Measurements from ENCODE around the gene SEZ6. TPM values are rescaled to one million over a fixed set of nuclear protein-coding genes. Genes with fewer than 3 reads are reported as not detected.

SEZ6 gene
- total and polyA plus RNA-seq, 2 of the 4 experiments (the other 2 are of a cell fraction) = not detected

GRCh38 chr17:28975646-28976045, 30.2 kb downstream of the SEZ6 start:
- WGBS, 2 experiments (ENCODE audit: extremely low coverage in 2 of 2, insufficient read length in 1 of 2) = 80% methylated on average over 1 of the region's 5 CpGs; no CpG with 5 or more reads in 1 of the 2 experiments
- Histone ChIP-seq H3K56ac (ENCODE audit: extremely low read depth, insufficient read depth, low read length) (no peak overlapping the region), H4K5ac (ENCODE audit: low read depth, low read length) (no peak overlapping the region), H3K23ac (ENCODE audit: low read depth, low read length) (no peak overlapping the region), H2BK20ac (ENCODE audit: low read depth, low read length) (no peak overlapping the region), H4K20me1 (ENCODE audit: insufficient read depth, low read length) (0 out of 2 replicates have a peak, but pooled peaks cover 7% of the 10 kb centered on the region), H3K4me3 (ENCODE audit: insufficient read depth, low read depth, low read length) (no peak overlapping the region), H3K9ac (ENCODE audit: low read depth, low read length) (no peak overlapping the region), H3K27me3 (ENCODE audit: control insufficient read depth, insufficient read depth, low read length) (peaks cover 83% of the 10 kb centered on the region), H3K36me3 (ENCODE audit: control insufficient read depth, insufficient read depth, low read length) (no peaks in the 10 kb centered on the region), H3K14ac (replicated peaks; ENCODE audit: low read depth, low read length) (no peak overlapping the region), H3K4me2 (ENCODE audit: low read depth, low read length) (no peak overlapping the region), H2BK5ac (ENCODE audit: low read depth, low read length, poor library complexity, severe bottlenecking) (no peak overlapping the region), H3K18ac (ENCODE audit: low read depth, low read length) (no peak overlapping the region), H3K4me1 (ENCODE audit: control insufficient read depth, insufficient read depth, low read length) (peaks cover 2% of the 10 kb centered on the region; the same call in 1 of the 2 replicates), H3K4ac (ENCODE audit: low read depth, low read length) (no peak overlapping the region), H3K27ac (ENCODE audit: insufficient read depth, low read length) (no peak overlapping the region), H2BK15ac (ENCODE audit: low read depth, low read length) (no peak overlapping the region), H2AK5ac (ENCODE audit: low read depth, low read length) (no peak overlapping the region), H3K9me3 (ENCODE audit: control insufficient read depth, insufficient read depth, low read length) (no peaks in the 10 kb centered on the region), H3K79me1 (ENCODE audit: low read depth in 1 of 2, low read length in 2 of 2) (no peaks in the 10 kb centered on the region), H4K91ac (ENCODE audit: insufficient read depth, low read depth, low read length) (no peak overlapping the region), H3K9me1 (ENCODE audit: insufficient read depth, low read length) (no peaks in the 10 kb centered on the region), H2AK9ac (replicated peaks; ENCODE audit: low read depth, low read length, poor library complexity) (no peak overlapping the region), H4K8ac (ENCODE audit: low read depth in 2 of 2, low read length in 2 of 2) (no peak overlapping the region), H2BK120ac (ENCODE audit: low read depth, low read length) (no peak overlapping the region), H2AFZ (replicated peaks; ENCODE audit: low read length, poor library complexity) (no peak overlapping the region)
- in situ Hi-C loops (cut with MboI; ENCODE audit: low sequenced_read_pairs) (no loop called here), dilution Hi-C loops (cut with HindIII; ENCODE audit: low sequenced_read_pairs, unreplicated experiment) (no loop called here), intact Hi-C loops (cut with micrococcal nuclease) (no loop called here)
- BruUV-seq (replicated peaks) = no TSS peak
- no peak for TF ChIP-seq MAZ (IDR thresholded peaks at IDR 0.05; ENCODE audit: borderline replicate concordance, low read depth, low read length)
- TF ChIP-seq BHLHE40 (IDR thresholded peaks at IDR 0.05; ENCODE audit: low read depth, low read length) = no peak
- TF ChIP-seq SMC3 (IDR thresholded peaks at IDR 0.05; ENCODE audit: low read depth, low read length) = no peak
- no peak for TF ChIP-seq RAD21 (IDR thresholded peaks at IDR 0.05; ENCODE audit: low read length)
- TF ChIP-seq NFE2L2 (IDR thresholded peaks at IDR 0.05; ENCODE audit: low read depth, low read length) = no peak
- TF ChIP-seq FOS (IDR thresholded peaks at IDR 0.05; ENCODE audit: low read depth, low read length) = no peak
- TF ChIP-seq RFX5 (IDR thresholded peaks at IDR 0.05; ENCODE audit: low read depth, low read length) = no peak
- ATAC-seq (ENCODE audit: low read depth) (no peak), DNase-seq (no peak)
- ChIA-PET POLR2A (ENCODE audit: unreplicated experiment) (no interaction called here), CTCF (no interaction called here)
